A673 (cell line): ENCODE measurements around the gene AP3S2. TPM values are rescaled to one million over a fixed set of nuclear protein-coding genes. Genes with fewer than 3 reads are reported as not detected.

Experiments
- BruUV-seq: library from RNA; stranded (reverse); fragments of 400-500 nt; replicated peaks from 2 replicates; lab custom pipeline; 2021; lab: Mats Ljungman, UMichigan
- CTCF ChIA-PET: fragments of 300-600 bp; sonication (Branson Sonifier 250); formaldehyde crosslinking; loops from one replicate; lab custom pipeline; 2022; ENCODE audit warnings: antibody characterized with exemption; lab: Charles Lee
- POLR2A ChIA-PET: fragments of 300-600 bp; sonication (Branson Sonifier 250); formaldehyde crosslinking; loops from one replicate; lab custom pipeline; 2022; ENCODE audit warnings: antibody characterized with exemption; ENCODE audit not compliant: low non-redundant PET; lab: Charles Lee
- DNase-seq: peaks from one replicate; pipeline ENCODE4 v3.0.0-alpha.2; 2015; ENCODE audit warnings: low spot score
- H3K27ac ChIP-seq: fragments of 200-600 bp; sonication (generic); 2 replicates; pipeline ENCODE4 v1.5.1; 2016; ENCODE audit warnings: mixed run types, low read depth, mild to moderate bottlenecking, mixed read lengths, antibody characterized with exemption, low read length; ENCODE audit not compliant: poor library complexity, severe bottlenecking
- H3K27me3 ChIP-seq: fragments of 200-600 bp; sonication (generic); replicated peaks from 2 replicates; pipeline ENCODE4 v1.6.1; 2017; ENCODE audit warnings: mixed run types, low read depth, mild to moderate bottlenecking, mixed read lengths, antibody characterized with exemption, low read length; ENCODE audit not compliant: insufficient read depth, poor library complexity
- H3K36me3 ChIP-seq: fragments of 200-600 bp; sonication (generic); 2 replicates; pipeline ENCODE4 v1.6.1; 2016; ENCODE audit warnings: mixed run types, mild to moderate bottlenecking, mixed read lengths, antibody characterized with exemption, low read length; ENCODE audit not compliant: insufficient read depth, poor library complexity, severe bottlenecking
- H3K4me1 ChIP-seq: fragments of 200-600 bp; sonication (generic); 2 replicates; pipeline ENCODE4 v1.6.1; 2017; ENCODE audit warnings: mixed run types, mild to moderate bottlenecking, mixed read lengths, antibody characterized with exemption, low read length; ENCODE audit not compliant: insufficient read depth, poor library complexity, severe bottlenecking
- H3K4me3 ChIP-seq: fragments of 200-600 bp; sonication (generic); 2 replicates; pipeline ENCODE4 v1.5.1; 2016; ENCODE audit warnings: low read depth, mixed run types, mild to moderate bottlenecking, mixed read lengths, low read length; ENCODE audit not compliant: poor library complexity, severe bottlenecking
- H3K9me3 ChIP-seq: fragments of 200-600 bp; sonication (generic); 2 replicates; pipeline ENCODE4 v1.6.1; 2016; ENCODE audit warnings: mixed run types, low read depth, mild to moderate bottlenecking, mixed read lengths, antibody characterized with exemption, low read length; ENCODE audit not compliant: poor library complexity, severe bottlenecking
- EZH2 ChIP-seq: fragments of 200-600 bp; sonication (generic); IDR thresholded peaks from 2 replicates; pipeline ENCODE4 v1.6.1; 2017; ENCODE audit warnings: borderline replicate concordance, low read depth, mild to moderate bottlenecking, mixed read lengths, antibody characterized with exemption, low read length; ENCODE audit not compliant: poor library complexity, severe bottlenecking
- intact Hi-C: fragments of 100-400 bp; cut with micrococcal nuclease; formaldehyde crosslinking; loops from one replicate; pipeline ENCODE4 v1.10.0; 2022; ENCODE audit not compliant: unreplicated experiment
- total RNA-seq: library from RNA; stranded (reverse); gene quantifications from 2 replicates; pipeline ENCODE4 v1.2.3, GENCODE V29; 2021
- TF ChIP-seq, protein P1 (sequence below): fragments of 300-800, 200-600 bp; sonication (generic); conservative IDR thresholded peaks from 2 replicates; pipeline ENCODE4 v1.5.1; 2017; ENCODE audit warnings: low read depth, mild to moderate bottlenecking, antibody characterized with exemption, low read length, moderate library complexity, mixed read lengths

AP3S2 gene
- total RNA-seq, 1 experiment from 2014 or later = 32.0 TPM

DNA sequence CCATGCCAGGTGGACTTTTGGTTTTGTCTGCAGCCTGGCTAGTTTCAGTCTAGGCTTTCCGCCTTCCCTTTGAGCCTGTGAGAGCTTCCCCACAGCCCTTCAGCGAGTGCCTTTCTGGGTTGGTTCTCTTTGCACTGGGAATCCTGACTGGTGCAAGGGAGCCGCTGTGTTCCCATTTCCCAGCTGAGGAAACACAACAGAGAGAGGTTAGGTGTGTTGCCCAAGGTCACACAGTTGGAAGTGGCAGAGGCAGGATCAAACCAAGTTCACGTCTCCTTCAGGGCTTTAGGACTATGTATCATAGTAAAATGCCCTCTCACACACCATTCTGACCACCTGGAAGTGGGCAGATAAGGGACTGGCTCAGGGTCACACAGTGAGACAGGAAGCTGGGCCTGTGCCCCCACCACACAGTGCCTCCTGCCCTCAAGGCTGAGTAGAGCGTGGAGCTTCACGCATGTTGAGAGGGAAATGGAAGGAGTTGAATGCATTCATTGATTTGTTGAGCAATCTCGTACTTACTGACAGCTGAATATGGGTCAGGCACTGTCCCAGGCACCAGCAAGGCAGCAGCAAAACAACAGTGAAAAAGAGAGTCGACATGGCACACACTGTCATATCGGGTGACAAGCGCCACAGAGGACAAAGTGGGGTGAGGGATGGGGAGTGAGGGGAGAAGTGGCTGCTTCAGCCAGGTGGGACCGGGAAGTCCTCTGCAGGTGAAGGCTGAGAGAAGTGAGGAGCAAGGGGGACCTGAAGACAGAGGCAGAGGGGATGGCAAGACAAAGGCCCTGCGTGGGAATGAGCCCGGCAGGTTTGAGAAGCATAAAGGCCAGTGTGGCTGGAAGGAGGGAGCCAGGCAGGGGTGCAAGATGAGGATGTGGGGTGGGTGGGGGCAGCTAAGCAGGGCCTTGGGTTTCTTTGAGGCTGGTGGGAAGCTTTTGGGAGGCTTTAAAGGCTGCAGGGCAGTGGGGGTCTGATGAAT is 66.8 kb downstream of the AP3S2 start:
- POLR2A ChIA-PET = no interaction called here
- Histone ChIP-seq H3K9me3 (no peaks in the 10 kb centered on the region), H3K4me3 (no peak overlapping the region), H3K27ac (no peak overlapping the region), H3K4me1 (no peaks in the 10 kb centered on the region), H3K27me3 (no peaks in the 10 kb centered on the region), H3K36me3 (no peaks in the 10 kb centered on the region)
- no peak for DNase-seq
- no TSS peak for BruUV-seq
- TF ChIP-seq, protein P1, sequence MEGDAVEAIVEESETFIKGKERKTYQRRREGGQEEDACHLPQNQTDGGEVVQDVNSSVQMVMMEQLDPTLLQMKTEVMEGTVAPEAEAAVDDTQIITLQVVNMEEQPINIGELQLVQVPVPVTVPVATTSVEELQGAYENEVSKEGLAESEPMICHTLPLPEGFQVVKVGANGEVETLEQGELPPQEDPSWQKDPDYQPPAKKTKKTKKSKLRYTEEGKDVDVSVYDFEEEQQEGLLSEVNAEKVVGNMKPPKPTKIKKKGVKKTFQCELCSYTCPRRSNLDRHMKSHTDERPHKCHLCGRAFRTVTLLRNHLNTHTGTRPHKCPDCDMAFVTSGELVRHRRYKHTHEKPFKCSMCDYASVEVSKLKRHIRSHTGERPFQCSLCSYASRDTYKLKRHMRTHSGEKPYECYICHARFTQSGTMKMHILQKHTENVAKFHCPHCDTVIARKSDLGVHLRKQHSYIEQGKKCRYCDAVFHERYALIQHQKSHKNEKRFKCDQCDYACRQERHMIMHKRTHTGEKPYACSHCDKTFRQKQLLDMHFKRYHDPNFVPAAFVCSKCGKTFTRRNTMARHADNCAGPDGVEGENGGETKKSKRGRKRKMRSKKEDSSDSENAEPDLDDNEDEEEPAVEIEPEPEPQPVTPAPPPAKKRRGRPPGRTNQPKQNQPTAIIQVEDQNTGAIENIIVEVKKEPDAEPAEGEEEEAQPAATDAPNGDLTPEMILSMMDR = no peak
- TF ChIP-seq EZH2 = no peak
- CTCF ChIA-PET = no interaction called here
- intact Hi-C loops = no loop called here

DNA sequence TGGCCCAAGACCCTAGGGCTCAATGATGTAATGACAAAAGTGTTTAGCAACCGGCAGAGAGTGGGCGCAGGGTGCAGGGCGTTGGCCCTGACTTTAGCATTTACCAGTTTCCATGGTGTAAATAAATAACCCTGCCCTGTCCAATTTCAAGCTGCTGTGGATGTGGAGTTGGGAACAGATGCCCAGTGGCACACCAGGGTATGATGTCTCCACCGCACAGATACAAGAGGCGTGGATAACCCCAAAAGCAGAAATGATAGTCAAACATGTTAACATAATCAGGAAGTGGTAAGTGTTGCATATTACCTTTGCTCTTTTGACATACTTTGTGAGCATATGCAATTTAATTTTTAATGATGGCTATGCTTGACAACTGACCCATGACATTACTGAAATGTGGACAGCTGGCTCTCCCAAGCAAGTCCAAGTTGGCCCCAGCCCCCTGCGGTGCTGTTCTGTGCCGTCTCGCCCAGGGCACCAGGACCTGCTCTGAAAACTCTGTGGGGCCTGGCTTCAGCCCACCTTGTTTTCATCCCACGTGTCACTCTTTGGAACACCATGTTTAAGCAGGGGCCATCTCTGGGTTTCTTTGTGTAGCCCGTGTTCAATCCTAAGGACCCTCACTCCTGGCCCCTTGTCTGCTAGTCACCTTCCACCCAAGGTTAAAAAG is 68.4 kb downstream of the AP3S2 start:
- intact Hi-C loops = no loop called here
- DNase-seq = no peak
- Histone ChIP-seq H3K4me3 (no peak overlapping the region), H3K9me3 (no peaks in the 10 kb centered on the region), H3K36me3 (no peaks in the 10 kb centered on the region), H3K4me1 (no peaks in the 10 kb centered on the region), H3K27me3 (no peaks in the 10 kb centered on the region), H3K27ac (no peak overlapping the region)
- POLR2A ChIA-PET = no interaction called here
- no peak for TF ChIP-seq EZH2
- TF ChIP-seq, protein P1 = no peak
- CTCF ChIA-PET = no interaction called here
- no TSS peak for BruUV-seq

DNA sequence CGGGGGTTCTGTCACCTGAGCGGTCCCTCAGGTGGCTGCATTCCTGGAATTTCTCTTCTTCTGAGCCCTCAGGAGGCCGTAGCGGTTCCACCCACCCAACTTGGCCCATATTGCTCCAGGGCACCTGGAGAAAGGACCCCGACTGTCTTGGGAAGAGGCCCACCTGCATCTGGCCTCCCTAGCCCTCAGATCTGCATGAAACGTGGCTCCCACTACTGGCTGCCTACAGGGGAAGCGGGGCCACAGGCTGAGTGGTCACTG is 69.3 kb downstream of the AP3S2 start:
- no peaks in the 10 kb centered on the region for H3K9me3 ChIP-seq
- intact Hi-C loops = no loop called here
- POLR2A ChIA-PET = no interaction called here
- H3K27ac ChIP-seq = no peak overlapping the region
- BruUV-seq = no TSS peak
- no peaks in the 10 kb centered on the region for H3K4me1 ChIP-seq
- CTCF ChIA-PET = no interaction called here
- DNase-seq = no peak
- H3K36me3 ChIP-seq = no peaks in the 10 kb centered on the region
- no peak overlapping the region for H3K4me3 ChIP-seq
- no peaks in the 10 kb centered on the region for H3K27me3 ChIP-seq
- TF ChIP-seq, protein P1 = no peak
- TF ChIP-seq EZH2 = no peak
